Skin epidermis (tissue), 12 donors: Measurements from ENCODE around the gene CEP104.

Source experiments
- H3K27ac ChIP-seq, 21 experiments: fragments of 200-600 bp; sonication (generic) in 11 of 21; one replicate each; pipeline ENCODE4 v1.5.0; 2020; ENCODE audit warnings: mild to moderate bottlenecking in 3 of 21, inconsistent platforms in 2 of 21, moderate library complexity in 2 of 21
- H3K4me3 ChIP-seq, 7 experiments: fragments of 200-600 bp; sonication (generic) in 2 of 7; one replicate each; pipeline ENCODE4 v1.5.0; 2020; ENCODE audit warnings: inconsistent platforms in 2 of 7, mild to moderate bottlenecking in 2 of 7, moderate library complexity in 1 of 7

The CEP104 gene

DNA sequence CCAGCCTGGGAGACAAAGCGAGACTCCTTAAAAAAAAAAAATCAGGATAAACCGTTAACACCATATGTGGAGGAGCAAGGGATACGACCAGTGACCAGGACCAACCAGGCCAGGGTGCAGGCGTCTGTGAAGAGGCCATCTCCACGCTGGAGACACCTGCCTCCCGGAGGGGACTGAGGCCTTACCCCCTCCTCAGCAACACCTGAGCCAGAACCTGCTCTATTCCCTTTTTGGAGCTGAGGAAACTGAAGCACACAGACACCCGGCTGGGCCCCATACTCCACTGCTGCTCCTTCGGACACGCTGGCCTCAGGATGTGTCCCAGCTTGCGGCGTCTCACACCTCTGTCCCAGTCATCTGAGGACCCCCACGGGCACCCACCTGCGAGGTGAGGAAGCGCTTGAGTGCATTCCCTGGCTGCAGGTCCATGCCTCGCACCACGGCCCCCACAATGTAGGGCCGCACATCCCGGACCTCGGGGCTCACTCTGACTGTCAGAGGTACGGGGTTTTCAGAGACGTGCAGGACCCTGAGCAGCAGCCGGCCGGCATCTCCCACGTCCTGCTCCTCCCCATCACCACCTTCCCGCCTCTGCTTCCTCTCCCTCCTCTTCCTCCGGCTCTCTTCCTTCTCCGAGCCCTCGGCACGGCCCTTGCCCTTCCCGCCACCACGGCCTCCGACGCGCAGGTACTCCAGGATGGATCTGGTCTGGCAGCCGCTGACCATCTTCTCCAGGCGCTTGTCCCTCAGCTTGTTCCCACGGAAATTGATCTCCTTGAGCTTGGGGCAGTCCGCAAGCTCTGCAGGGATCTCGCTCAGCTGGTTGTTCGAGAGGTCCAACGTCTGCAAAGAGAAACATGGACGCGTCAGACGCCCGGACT is 70.3 kb downstream of the CEP104 start:
- Histone ChIP-seq H3K4me3 (no peak overlapping the region), H3K27ac (no peak overlapping the region)

GRCh38 chr1:3785456-3786157 is 71.4 kb downstream of the CEP104 start:
- no peak overlapping the region for H3K27ac ChIP-seq

DNA sequence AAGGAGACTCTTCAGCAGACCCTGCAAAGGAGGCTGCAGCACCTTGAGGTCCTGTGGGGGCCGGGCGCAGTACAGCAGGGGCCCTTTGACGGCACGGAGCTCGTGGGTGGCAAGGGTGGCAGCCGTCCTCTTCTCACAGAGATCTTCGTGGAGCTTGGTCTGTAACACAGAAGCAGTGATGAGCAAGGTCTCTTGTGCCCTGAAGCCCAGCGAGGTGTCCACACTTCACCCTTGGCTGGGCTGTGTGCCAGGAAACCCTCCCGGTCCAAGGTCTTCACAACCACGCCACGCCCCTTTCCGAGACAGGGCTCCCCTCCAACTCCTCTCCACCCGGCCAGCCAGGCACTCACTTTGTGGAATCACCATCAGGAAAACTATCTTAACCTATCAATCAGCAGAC is 72.0 kb downstream of the CEP104 start:
- no peak overlapping the region for H3K27ac ChIP-seq
- H3K4me3 ChIP-seq, result no peak overlapping the region

More at GRCh38 chr1:3785456-3786157, 71.4 kb downstream of the CEP104 start:
- no peak overlapping the region for H3K4me3 ChIP-seq

DNA sequence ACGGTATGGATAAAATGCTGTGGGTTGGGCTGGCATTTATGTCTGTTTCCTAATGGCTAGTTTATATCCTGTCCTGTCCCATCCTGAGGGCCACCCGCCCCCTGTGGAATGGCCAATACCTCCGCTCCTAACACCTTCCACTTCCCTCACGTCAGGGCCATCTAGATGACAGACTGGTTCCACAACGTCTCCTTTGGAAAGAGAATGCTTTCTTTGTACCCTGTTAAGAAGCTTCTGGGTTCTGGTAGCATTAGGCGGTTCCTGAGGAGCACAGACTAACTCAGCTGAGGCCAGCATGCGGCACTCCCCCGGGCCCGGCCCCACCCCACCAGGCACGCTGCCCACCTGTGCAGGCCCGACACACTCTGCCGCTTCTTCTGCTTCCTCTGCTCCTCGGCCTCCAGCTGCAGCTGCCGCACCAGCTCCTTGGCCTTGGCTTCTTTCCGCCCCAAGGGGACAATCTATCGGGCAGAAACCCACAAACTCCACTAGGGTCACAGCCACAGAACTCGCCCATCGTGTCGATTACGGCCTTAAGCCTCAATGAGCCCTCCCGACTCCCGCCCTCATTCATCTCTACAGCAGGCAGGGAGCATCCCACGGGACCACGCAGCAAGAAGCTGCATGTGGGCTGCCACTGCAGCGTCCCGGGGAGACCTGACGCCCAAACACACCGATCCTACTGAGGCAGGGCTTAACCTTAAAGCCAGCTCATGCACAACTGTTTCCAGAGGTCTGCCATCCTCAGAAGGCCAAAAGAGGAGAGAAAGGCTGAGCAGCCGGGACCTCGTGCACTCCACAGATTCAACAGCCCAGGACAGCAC is 73.1 kb downstream of the CEP104 start:
- no peak overlapping the region for H3K4me3 ChIP-seq
- no peak overlapping the region for H3K27ac ChIP-seq

GRCh38 chr1:3780901-3781300 is 76.1 kb downstream of the CEP104 start:
- no peak overlapping the region for H3K4me3 ChIP-seq
- H3K27ac ChIP-seq, result no peak overlapping the region

DNA sequence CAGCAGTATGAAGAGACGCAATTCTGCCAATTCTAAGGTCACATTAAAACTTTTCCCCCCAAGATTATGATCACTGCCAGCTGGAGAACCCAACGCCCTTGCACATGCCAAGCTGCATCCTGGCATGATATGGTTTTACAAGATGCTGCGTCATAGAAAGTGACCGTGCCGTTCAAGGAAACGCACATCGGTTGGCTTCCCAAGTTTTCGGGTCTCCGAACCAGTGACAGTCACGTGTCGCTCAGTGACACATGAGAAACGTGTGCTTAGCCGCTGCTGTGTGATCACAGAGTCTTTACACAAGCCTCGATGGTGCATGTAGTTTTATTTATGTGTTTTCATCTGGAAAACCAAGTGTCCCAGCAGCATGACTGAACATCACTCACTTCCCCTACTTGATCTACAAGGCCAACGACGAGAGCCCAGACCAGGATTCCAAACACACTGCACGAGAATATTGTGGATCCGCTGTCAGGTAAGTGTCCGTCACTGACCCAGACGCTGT is 77.0 kb downstream of the CEP104 start:
- Histone ChIP-seq H3K27ac (no peak overlapping the region), H3K4me3 (no peak overlapping the region)

DNA sequence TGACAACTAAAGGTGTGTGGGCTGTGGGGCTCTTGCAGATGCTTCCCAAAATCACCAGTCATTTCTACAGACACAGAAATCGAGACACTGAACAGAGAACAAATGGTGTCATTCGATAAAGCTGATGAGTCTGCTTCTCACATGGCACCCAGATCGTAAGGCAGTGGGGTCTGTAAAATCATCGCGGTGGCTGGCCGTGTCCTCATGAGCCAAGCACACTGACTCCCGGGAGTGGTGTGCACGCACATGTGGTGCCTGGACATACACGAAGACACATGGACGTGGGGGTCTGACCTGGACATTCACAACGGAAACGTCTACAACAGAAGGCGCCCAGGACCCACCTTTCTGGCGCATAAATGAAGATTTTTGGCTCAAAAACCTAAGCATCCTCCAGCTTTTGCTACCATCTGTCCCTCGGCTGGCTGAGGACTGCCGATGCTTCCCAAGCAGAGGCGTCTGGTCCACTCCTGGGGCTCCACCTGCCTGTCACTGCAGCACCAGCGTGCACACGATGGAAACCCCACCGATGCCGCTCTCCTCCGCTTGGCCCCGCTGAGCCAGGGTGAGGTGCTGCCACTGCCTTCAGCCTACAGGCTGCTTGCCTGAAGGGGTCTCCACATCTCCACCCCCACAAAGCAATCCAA is 77.6 kb downstream of the CEP104 start:
- no peak overlapping the region for H3K4me3 ChIP-seq
- no peak overlapping the region for H3K27ac ChIP-seq

DNA sequence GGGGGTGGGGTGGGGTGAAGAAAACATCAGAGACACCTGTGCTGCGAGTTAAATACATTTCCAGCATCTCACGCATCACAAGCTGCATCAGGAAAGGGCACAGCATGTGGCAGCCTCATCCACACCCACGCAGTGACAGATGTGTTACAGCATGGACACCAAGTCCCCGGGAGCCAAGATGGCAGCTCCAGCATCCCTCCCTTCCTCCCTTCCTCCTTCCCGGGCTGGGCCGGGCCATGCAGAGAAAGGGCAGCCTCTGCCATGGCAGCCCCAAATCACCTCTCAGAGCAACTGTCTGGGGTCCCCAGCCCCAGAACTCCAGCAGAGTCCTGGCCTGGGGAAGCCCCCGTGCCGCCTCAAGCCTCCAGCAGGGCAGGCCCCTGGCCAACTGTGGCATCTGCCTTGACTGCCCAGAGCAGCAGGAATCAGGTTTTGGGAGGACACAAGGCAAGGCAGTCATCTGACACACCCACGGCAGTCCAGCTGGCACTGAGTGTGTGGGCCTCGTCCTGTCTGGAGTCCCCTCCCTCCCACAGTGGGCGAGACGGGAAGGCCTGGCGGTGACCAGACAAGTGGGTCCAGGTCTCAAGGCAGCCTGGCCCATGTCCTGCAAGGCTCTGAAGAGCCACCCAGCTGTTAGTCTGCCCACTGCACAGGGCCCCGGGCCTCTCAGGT is 78.3 kb downstream of the CEP104 start:
- no peak overlapping the region for H3K27ac ChIP-seq
- H3K4me3 ChIP-seq, result no peak overlapping the region

GRCh38 chr1:3777647-3778589 is 79.1 kb downstream of the CEP104 start:
- no peak overlapping the region for H3K4me3 ChIP-seq
- peak overlapping the region in 1 of 21 experiments; percentile 42 for H3K27ac ChIP-seq

DNA sequence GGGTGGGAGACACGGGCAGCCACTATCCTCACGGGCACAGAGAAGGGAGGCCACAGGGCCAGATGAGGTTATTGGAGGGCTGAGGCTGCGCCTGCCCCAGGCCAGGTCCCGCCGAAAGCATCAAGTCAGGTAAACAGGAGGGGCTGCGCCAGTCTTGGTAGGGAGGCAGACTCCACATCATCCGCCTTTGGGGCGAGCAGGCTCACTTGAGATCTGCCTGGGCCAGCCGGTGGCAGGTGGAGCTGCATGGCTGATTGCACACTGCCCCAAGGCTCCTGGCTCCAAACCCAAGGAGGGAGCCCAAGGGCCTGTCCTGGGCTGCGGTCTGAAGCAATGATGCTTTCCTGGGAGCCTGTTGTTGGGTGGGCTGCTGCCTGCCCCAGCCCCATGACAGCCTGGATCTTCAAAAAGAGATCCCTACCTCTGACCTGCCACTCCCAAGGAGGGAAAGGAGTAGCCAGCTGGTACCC is 79.9 kb downstream of the CEP104 start:
- Histone ChIP-seq H3K27ac (peak overlapping the region in 1 of 21 experiments; percentile 42), H3K4me3 (no peak overlapping the region)

DNA sequence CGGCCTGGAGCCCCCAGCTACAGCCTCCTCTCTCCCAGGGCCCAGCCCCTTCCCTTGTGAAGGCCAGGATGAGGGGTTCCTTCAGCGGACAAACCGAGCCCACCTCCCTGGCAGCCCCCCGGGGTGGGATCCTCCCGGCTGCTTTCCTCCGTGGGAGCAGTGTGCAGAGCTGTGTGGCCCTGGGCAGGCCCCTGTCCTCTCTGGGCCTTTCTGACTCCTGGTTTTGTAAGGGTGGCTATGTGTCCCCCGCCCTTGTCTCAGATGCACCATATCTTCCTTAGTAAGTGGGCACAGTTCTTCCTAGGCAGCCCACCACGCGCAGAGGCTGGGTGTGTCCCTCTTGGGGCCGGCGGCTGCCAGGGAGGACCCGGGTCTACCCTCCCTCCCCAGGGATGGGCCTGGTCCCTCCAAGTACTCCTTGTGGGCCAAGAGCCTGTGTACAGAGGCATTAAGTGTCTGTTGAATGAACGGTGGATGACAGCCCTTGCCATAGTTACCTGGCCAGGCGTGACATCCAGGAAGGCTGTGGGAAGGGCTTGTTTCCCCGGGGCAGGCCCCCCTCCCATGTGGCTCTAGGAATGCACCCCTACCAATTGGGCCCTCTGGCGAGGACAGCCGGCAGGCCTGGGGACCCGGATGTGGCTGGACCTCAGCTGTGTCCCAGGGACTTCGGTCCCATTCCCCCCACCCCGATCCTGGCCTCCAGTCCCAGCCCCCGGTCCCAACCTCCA is 80.6 kb downstream of the CEP104 start:
- Histone ChIP-seq H3K27ac (no peak overlapping the region), H3K4me3 (no peak overlapping the region)

DNA sequence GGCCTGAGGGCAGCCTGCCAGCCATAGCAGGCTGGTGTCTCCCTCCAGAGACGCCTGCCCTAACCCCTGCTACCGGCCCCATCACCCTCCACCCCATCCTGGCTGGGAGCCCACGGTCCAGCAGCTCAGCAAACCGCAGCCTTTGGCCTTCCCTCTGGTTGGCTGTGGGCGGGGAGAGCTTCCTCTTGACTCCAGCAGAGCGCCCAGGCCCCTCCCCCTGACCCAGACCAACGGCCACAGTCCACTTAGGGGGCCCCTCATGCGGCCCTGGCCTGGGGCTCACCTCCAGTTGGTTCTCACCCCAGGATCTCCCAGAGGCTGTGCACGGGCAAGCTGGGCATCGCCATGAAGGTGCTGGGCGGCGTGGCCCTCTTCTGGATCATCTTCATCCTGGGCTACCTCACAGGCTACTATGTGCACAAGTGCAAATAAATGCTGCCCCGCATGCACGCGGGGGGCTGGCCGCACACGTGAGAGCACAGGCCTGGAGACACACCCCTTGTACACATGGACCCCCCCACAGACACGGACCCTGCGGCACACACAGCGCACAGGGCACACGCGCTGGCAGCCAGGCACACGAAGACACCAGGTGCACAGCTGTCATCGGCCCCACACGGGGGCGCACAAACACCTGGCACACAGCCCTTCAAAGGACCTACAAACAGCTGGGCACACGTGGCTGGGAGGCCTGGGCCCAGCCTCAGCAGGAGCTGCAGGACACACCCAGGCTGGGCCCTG is 81.4 kb downstream of the CEP104 start:
- no peak overlapping the region for H3K27ac ChIP-seq
- no peak overlapping the region for H3K4me3 ChIP-seq

GRCh38 chr1:3774946-3775489 is 82.0 kb downstream of the CEP104 start:
- no peak overlapping the region for H3K27ac ChIP-seq

GRCh38 chr1:3774276-3774945 is 82.6 kb downstream of the CEP104 start:
- no peak overlapping the region for H3K4me3 ChIP-seq
- no peak overlapping the region for H3K27ac ChIP-seq

More at GRCh38 chr1:3774946-3775489, 82.0 kb downstream of the CEP104 start:
- H3K4me3 ChIP-seq, result no peak overlapping the region

GRCh38 chr1:3773572-3774275 is 83.3 kb downstream of the CEP104 start:
- Histone ChIP-seq H3K27ac (peak overlapping the region in 1 of 21 experiments; percentile 65), H3K4me3 (no peak overlapping the region)
